Fibroblast of lung (primary cell): Measurements from ENCODE around the gene KLRK1. TPM values are rescaled to one million over a fixed set of nuclear protein-coding genes. Genes with fewer than 3 reads are reported as not detected.
"Not testable (repeated sequence)": the region's sequence is repeated elsewhere in the genome, so short reads cannot be mapped to it uniquely, and the experiment has no call there.

Experiments
- DNase-seq, 2 donors: peaks; one replicate each; pipeline versions ENCODE4 v3.0.0 to v3.0.0-alpha.2; 2010; ENCODE audit warnings: low read depth in 2 of 2
- H2AFZ ChIP-seq: 2 replicates; pipeline ENCODE4 v1.5.1; 2012; ENCODE audit warnings: low read length, control low read depth, inconsistent platforms
- H3K27ac ChIP-seq: 2 replicates; pipeline ENCODE4 v1.5.1; 2011; ENCODE audit warnings: low read length, control low read depth; ENCODE audit not compliant: insufficient read depth
- H3K27me3 ChIP-seq: 2 replicates; pipeline ENCODE4 v1.5.1; 2011; ENCODE audit warnings: mild to moderate bottlenecking, low read length; ENCODE audit not compliant: control insufficient read depth, insufficient read depth
- H3K36me3 ChIP-seq: 2 replicates; pipeline ENCODE4 v1.5.1; 2011; ENCODE audit warnings: low read length; ENCODE audit not compliant: control insufficient read depth, insufficient read depth
- H3K4me1 ChIP-seq: 2 replicates; pipeline ENCODE4 v1.5.1; 2011; ENCODE audit warnings: low read length; ENCODE audit not compliant: control insufficient read depth, insufficient read depth; ENCODE audit errors: extremely low read depth
- H3K4me2 ChIP-seq: 2 replicates; pipeline ENCODE4 v1.5.1; 2011; ENCODE audit warnings: low read length, control low read depth; ENCODE audit not compliant: insufficient read depth; ENCODE audit errors: extremely low read depth
- H3K4me3 ChIP-seq, 4 experiments: fragments of 200-600 bp in 1 of 4; sonication (generic) in 1 of 4; replicated peaks in 1 of 4; 2 replicates each; pipeline ENCODE4 v1.5.1; 2011 to 2016; ENCODE audit warnings: low read length in 4 of 4, low read depth in 3 of 4, mild to moderate bottlenecking in 3 of 4, control low read depth in 2 of 4, inconsistent platforms in 1 of 4, mixed read lengths in 1 of 4; ENCODE audit not compliant: insufficient read depth in 1 of 4; ENCODE audit errors: control extremely low read depth in 1 of 4
- H3K79me2 ChIP-seq: 2 replicates; pipeline ENCODE4 v1.5.1; 2012; ENCODE audit warnings: mild to moderate bottlenecking, low read length, inconsistent platforms; ENCODE audit not compliant: control insufficient read depth, insufficient read depth
- H3K9ac ChIP-seq: 2 replicates; pipeline ENCODE4 v1.5.1; 2011; ENCODE audit warnings: mild to moderate bottlenecking, low read length, control low read depth; ENCODE audit not compliant: insufficient read depth
- H3K9me3 ChIP-seq: 2 replicates; pipeline ENCODE4 v1.5.1; 2012; ENCODE audit warnings: low read depth, low read length; ENCODE audit not compliant: control insufficient read depth, insufficient read depth
- H4K20me1 ChIP-seq: 2 replicates; pipeline ENCODE4 v1.5.1; 2011; ENCODE audit warnings: low read length; ENCODE audit not compliant: control insufficient read depth, insufficient read depth; ENCODE audit errors: extremely low read depth
- CTCF ChIP-seq, 2 donors: IDR thresholded peaks in 1 of 2; conservative IDR thresholded peaks in 1 of 2; 1 replicate in 1 of 2; 2 replicates in 1 of 2; pipeline ENCODE4 v1.5.1; 2011 to 2012; ENCODE audit warnings: low read length in 2 of 2, control low read depth in 1 of 2, inconsistent platforms in 1 of 2, low read depth in 1 of 2, mild to moderate bottlenecking in 1 of 2
- EZH2 ChIP-seq: IDR thresholded peaks from 2 replicates; pipeline ENCODE4 v1.5.1; 2012; ENCODE audit warnings: low read length, control low read depth, mild to moderate bottlenecking; ENCODE audit errors: missing control alignments
- polyA plus RNA-seq, 2 donors: library from polyadenylated mRNA; depleted of rRNA in 1 of 2; stranded (reverse) in 1 of 2; unstranded in 1 of 2; fragments of >200 nt; gene quantifications; 2 replicates each; pipeline ENCODE4 v1.2.1, GENCODE V29; 2011 to 2012; ENCODE audit warnings: missing spikeins in 1 of 2
- total RNA-seq: library from RNA; depleted of rRNA; stranded (reverse); fragments of >200 nt; gene quantifications from 2 replicates; pipeline ENCODE4 v1.2.1, GENCODE V29; 2014

The KLRK1 gene
- total and polyA plus RNA-seq, 2 donors (not counting 1 experiment from before 2014, with no cell fraction given), result not detected

GRCh38 chr12:10354071-10354470 is 35.8 kb downstream of the KLRK1 start:
- DNase-seq, result no peak
- Histone ChIP-seq H3K9ac (no peak overlapping the region), H3K79me2 (no peaks in the 10 kb centered on the region), H4K20me1 (no peaks in the 10 kb centered on the region), H3K4me2 (no peak overlapping the region), H3K36me3 (no peaks in the 10 kb centered on the region), H2AFZ (no peak overlapping the region), H3K27ac (no peak overlapping the region), H3K4me1 (no peaks in the 10 kb centered on the region), H3K27me3 (no peaks in the 10 kb centered on the region), H3K4me3 (no peak overlapping the region), H3K9me3 (no peaks in the 10 kb centered on the region)
- TF ChIP-seq CTCF (conservative IDR thresholded peaks at IDR 0.05 in 1 of 2, IDR thresholded peaks at IDR 0.05 in 1 of 2; ENCODE audit: low read depth in 1 of 2, low read length in 2 of 2) (no peak), EZH2 (no peak)

- H3K4me3 ChIP-seq, H3K79me2 ChIP-seq, H2AFZ ChIP-seq, H3K27ac ChIP-seq, H3K9me3 ChIP-seq, DNase-seq, H3K9ac ChIP-seq, H3K4me2 ChIP-seq, H3K4me1 ChIP-seq, H3K36me3 ChIP-seq, H3K27me3 ChIP-seq, H4K20me1 ChIP-seq: not testable (repeated sequence)
Observed at GRCh38 chr12:10351457-10351856, 38.4 kb downstream of the KLRK1 start.

- Histone ChIP-seq H3K27ac (no peak overlapping the region), H3K9ac (no peak overlapping the region), H4K20me1 (no peaks in the 10 kb centered on the region), H2AFZ (no peak overlapping the region), H3K4me3 (no peak overlapping the region), H3K4me1 (no peaks in the 10 kb centered on the region), H3K27me3 (no peaks in the 10 kb centered on the region), H3K36me3 (no peaks in the 10 kb centered on the region), H3K79me2 (no peaks in the 10 kb centered on the region), H3K4me2 (no peak overlapping the region), H3K9me3 (no peaks in the 10 kb centered on the region)
- TF ChIP-seq EZH2, result no peak
- TF ChIP-seq CTCF (conservative IDR thresholded peaks at IDR 0.05 in 1 of 2, IDR thresholded peaks at IDR 0.05 in 1 of 2; ENCODE audit: low read depth in 1 of 2, low read length in 2 of 2), result no peak
- DNase-seq, result peak in 1 of 2 donors; percentile 21
Observed at GRCh38 chr12:10341892-10342509, 47.8 kb downstream of the KLRK1 start.

GRCh38 chr12:10340946-10341345 is 48.9 kb downstream of the KLRK1 start:
- not testable (repeated sequence) for DNase-seq, H3K79me2 ChIP-seq, H2AFZ ChIP-seq, H3K27me3 ChIP-seq, H3K27ac ChIP-seq, H3K36me3 ChIP-seq, H4K20me1 ChIP-seq, H3K4me3 ChIP-seq, H3K9me3 ChIP-seq, H3K4me2 ChIP-seq, H3K4me1 ChIP-seq, H3K9ac ChIP-seq
